SIG-M5 (cell line): Measurements from ENCODE around the gene FAM221B.

ENCODE experiments used
- DNase-seq: peaks from one replicate; lab custom pipeline; 2025; lab: John Stamatoyannopoulos, UW

The FAM221B gene

GRCh38 chr9:35828716-35829083 is at the start of gene FAM221B:
Gene FAM221B, minus strand, starts transcription at chr9:35828732. Its CDS starts 2,571 bp downstream, at chr9:35826161.
- no peak for DNase-seq

- DNase-seq, result no peak
Measured at GRCh38 chr9:35872505-35872904, 44.0 kb upstream of the FAM221B start.

GRCh38 chr9:35871545-35871944 is 43.0 kb upstream of the FAM221B start:
- no peak for DNase-seq

DNA sequence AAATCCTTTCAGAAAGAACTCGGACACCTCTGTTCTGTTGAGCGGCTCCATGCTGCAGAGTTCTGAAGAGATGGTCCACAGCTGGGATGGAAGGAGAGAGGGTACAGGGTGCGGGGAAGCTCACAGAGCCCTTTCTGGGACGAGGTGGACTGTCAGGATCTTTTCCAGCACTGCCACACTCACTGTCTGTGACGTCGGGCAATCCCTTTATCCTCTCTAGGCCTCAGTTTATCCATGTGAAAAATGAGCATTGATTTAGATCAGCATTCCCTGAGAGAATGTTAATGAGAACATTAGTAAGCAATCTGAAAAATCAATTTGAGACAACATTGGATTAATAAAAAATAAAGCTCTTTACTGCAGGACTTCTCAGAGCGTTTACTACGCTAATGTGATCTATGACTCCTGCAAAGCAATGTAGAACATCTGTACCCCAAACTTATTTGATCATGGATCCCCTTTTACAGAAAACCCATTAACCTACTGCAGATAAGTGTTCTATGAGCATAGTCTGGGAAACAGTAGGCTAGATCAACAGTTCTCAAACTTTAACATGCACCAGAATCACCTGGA is 41.9 kb upstream of the FAM221B start, which contains the start of gene OR13J1:
OR13J1 (minus strand) TSS at position 51 of the 573 bp plus-strand sequence; CDS start at position 51, 0 bp downstream.
- DNase-seq, result no peak

GRCh38 chr9:35869621-35870216 is 41.2 kb upstream of the FAM221B start:
- no peak for DNase-seq

- DNase-seq, result no peak
Measured at GRCh38 chr9:35868933-35869332, 40.4 kb upstream of the FAM221B start.

- DNase-seq, result no peak
Measured at GRCh38 chr9:35867538-35867937, 39.0 kb upstream of the FAM221B start.

DNA sequence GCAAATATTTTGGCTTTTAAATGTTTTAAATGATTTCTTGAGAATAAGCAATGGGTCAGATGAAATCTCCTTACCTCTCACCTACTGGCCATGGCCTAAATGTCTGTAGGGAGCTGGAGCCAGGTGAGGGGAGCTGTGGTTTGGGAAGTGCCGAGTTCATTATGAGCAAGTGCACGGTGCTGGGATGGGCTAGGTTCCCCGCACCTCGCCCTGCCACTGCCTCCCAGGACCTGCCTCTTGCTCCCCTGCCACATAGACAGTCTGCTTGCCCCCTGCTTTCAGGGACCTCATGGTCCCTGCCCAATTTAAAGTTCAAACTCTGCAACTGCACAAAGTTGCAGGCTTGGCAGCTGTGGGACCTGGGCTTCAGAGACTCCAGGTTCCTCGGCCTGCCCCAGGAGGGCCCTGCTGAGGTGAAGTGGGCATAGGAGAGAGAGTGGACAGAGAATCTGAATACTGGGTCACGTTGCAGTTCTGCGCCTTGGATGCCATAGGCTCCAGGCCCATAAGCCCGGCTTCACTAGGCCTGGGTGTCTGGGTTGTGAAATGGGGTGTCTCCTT is 36.2 kb upstream of the FAM221B start:
- no peak for DNase-seq

DNA sequence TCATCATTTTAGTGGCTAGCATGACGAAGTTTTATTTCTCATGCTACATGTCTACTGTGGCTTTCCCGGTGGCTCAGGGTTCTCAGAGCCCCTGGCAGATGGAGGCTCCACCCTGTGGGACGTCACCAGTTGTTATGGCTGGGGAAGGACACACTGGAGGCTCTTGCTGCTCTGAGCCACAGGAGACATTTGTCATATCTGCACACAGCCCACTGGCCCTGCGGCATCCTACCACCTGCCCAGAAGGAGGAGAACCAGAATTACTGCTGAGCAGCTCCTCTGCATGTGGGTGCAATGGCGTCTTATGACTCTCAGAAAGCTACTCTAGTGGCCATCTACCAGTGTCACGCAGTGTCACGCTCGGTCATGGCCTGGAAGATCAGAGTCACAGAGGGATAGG is 35.1 kb upstream of the FAM221B start:
- DNase-seq, result no peak

- DNase-seq, result no peak
Measured at GRCh38 chr9:35862328-35862727, 33.8 kb upstream of the FAM221B start.

- DNase-seq, result no peak
Measured at GRCh38 chr9:35861161-35861897, 32.8 kb upstream of the FAM221B start.

DNA sequence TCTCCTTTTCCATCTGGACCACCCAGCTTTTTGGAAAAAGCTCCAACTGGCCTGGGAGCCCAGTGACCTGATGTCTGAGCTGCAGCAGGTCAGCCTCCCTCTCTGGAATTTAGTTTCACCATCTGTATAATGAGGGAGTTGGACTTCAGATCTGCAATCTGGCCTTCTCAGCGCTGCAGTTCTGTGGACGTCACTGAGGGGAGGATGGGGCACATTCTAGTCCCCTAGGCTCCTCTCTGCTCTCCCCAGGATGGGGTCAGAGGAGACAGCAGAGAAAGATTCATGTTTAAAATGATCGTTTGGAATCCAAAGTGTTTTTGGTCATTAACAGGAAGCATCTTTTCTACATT is 31.4 kb upstream of the FAM221B start:
- no peak for DNase-seq

- no peak for DNase-seq
Measured at GRCh38 chr9:35859310-35859989, 30.9 kb upstream of the FAM221B start.

DNA sequence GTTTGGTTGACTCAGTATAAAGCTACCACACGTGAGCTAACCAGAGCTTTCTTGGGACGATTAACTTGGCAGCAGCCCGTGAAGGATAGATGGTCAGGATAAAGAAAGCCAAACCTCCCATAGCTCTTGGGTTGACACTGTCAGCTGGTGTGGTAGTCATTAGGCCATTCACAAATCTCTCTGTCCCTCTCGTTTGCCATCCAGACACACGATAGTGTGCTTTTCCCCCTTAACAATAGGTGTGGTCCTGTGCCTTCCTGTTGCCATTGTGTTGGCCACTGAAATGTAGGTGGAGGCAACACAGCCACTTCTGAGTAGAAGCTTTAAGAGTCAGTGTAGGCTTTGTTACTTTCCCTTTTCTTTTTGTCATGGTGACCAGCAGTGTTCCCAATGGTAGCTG is 29.9 kb upstream of the FAM221B start:
- no peak for DNase-seq

DNA sequence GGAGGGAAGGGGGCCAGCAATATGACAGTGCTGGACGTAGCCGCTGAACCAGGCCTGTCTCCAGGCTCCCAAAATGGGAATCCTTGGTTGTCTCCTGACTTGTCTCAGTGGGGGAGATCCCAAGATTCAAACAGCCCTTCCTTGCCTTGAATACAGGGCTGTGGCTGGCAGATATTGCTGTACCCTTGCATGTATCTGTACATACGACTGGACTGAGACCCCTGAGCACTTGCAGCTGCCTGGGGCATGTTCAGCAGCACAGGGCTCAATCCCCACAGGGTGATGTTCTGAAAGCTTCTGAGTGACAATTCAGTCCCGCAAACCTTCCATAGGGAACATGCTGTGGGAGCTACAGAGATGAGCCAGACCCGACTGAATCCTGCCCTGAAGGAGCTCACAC is 28.4 kb upstream of the FAM221B start:
- no peak for DNase-seq

- DNase-seq, result no peak
Measured at GRCh38 chr9:35856206-35856605, 27.7 kb upstream of the FAM221B start.

DNA sequence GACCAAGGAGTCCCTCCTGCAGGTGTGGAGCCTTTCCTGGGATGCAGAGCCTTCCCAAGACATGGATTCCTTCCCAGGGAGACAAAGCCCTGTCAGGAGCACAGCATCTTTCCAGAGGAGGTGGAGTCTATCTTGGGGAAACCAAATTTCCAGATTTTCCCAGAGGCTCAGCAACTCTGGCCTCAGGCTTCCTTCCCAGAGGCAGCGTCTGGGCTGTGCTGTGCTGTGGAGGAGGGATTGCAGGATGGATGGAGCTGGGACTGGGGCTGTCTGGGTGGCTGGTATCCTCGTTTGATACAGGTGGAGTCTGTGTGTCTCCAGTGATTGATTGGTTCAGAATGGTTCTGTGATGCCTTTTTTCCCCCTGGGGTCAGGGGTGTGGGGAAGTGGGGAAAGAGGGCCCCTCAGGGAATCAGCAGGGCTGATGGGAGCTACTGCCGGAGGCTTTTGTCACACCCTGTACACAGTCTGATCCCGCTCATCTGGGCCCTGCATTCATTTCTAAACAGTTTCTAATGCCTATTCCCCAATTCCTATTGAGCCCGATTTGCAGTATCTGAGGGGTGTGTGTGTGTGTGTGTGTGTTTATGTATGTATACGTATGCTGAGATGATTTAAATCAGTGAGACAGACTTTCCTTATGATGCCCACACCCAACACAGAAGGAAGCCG is 25.7 kb upstream of the FAM221B start:
- DNase-seq, result no peak

- DNase-seq, result no peak
Measured at GRCh38 chr9:35852876-35853865, 24.6 kb upstream of the FAM221B start.

GRCh38 chr9:35852267-35852815 is 23.8 kb upstream of the FAM221B start:
- no peak for DNase-seq

DNA sequence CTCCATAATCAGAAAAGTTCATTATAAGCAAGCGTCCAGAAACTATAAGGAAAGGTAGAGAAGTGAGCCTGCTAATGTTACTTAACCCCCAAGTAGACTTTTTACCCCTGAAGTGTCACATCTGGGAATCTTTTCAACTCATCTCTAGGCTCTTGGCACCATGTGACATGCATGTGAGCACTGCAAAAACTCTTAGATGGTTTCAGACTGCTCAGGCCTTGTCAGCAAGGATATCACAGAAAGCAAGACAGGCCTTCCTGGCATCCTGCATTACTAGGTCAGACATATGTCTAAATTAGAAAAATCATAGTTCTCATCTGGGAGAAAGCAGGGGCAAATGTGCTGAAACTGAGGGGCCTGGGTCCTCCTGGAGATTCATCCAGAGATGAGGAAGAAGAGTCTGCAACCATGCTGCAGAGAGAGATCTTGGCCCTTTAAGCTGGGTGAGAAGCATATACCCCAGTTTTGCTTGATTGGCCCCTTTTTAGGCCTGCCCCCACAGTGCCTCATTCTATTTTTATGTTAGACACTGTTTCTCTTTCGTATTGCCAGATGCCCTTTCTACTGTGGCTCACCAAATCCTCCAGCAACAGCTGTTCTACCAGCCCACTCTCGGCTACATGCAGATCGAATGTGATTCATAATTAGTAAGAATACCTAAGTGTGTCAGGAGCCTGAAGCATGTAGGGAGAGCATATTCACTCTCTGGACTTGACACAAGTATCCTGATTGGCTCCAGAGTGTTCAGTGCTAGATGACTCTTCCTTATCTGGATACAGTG is 19.4 kb upstream of the FAM221B start:
- no peak for DNase-seq
